Mesenchymal stem cell (in vitro differentiated cells and primary cell): ENCODE data around the gene UCP2.

ENCODE experiments used
- DNase-seq: peaks from one replicate; pipeline ENCODE4 v3.0.0-alpha.2; 2013
- H2AFZ ChIP-seq: one replicate; pipeline ENCODE4 v1.6.1; 2013; ENCODE audit warnings: low read depth, mild to moderate bottlenecking, control low read depth, inconsistent platforms, low read length, moderate library complexity
- H2AK5ac ChIP-seq: 2 replicates; pipeline ENCODE4 v1.6.1; 2013; ENCODE audit warnings: low read length, moderate library complexity, mild to moderate bottlenecking, inconsistent platforms; ENCODE audit not compliant: severe bottlenecking
- H2BK120ac ChIP-seq: one replicate; pipeline ENCODE4 v1.6.1; 2013; ENCODE audit warnings: low read depth, mild to moderate bottlenecking, inconsistent platforms, low read length, moderate library complexity
- H2BK12ac ChIP-seq, 2 experiments: one replicate each; pipeline ENCODE4 v1.6.1; 2013; ENCODE audit warnings: inconsistent platforms in 2 of 2, low read length in 2 of 2, mild to moderate bottlenecking in 2 of 2, moderate library complexity in 2 of 2, control low read depth in 1 of 2
- H2BK15ac ChIP-seq: one replicate; pipeline ENCODE4 v1.6.1; 2013; ENCODE audit warnings: mild to moderate bottlenecking, low read depth, inconsistent platforms; ENCODE audit not compliant: poor library complexity, severe bottlenecking
- H2BK5ac ChIP-seq: 2 replicates; pipeline ENCODE4 v1.6.1; 2013; ENCODE audit warnings: low read depth, mild to moderate bottlenecking, low read length, control low read depth, inconsistent platforms; ENCODE audit not compliant: poor library complexity, severe bottlenecking
- H3K14ac ChIP-seq, 2 experiments: one replicate each; pipeline ENCODE4 v1.6.1; 2013; ENCODE audit warnings: inconsistent platforms in 2 of 2, low read length in 2 of 2, control low read depth in 1 of 2, mild to moderate bottlenecking in 1 of 2, moderate library complexity in 1 of 2
- H3K18ac ChIP-seq, 2 experiments: one replicate each; pipeline ENCODE4 v1.6.1; 2013; ENCODE audit warnings: inconsistent platforms in 2 of 2, low read length in 2 of 2, control low read depth in 1 of 2, low read depth in 1 of 2, mild to moderate bottlenecking in 1 of 2
- H3K23ac ChIP-seq, 2 experiments: one replicate each; pipeline ENCODE4 v1.6.1; 2013; ENCODE audit warnings: inconsistent platforms in 2 of 2, low read length in 2 of 2, mild to moderate bottlenecking in 2 of 2, moderate library complexity in 2 of 2, control low read depth in 1 of 2
- H3K27ac ChIP-seq: 2 replicates; pipeline ENCODE4 v1.5.1; 2013; ENCODE audit warnings: mild to moderate bottlenecking, moderate library complexity, low read length, control low read depth, inconsistent platforms; ENCODE audit not compliant: poor library complexity, severe bottlenecking
- H3K27me3 ChIP-seq, 2 experiments: 2 replicates each; pipeline versions ENCODE4 v1.6.1 to v1.7.0; 2013; ENCODE audit warnings: low read length in 2 of 2, mild to moderate bottlenecking in 2 of 2, moderate library complexity in 2 of 2, control low read depth in 1 of 2, inconsistent platforms in 1 of 2; ENCODE audit not compliant: control insufficient read depth in 1 of 2, insufficient read depth in 1 of 2
- H3K36me3 ChIP-seq, 2 experiments: 2 replicates each; pipeline versions ENCODE4 v1.6.1 to v1.7.0; 2013; ENCODE audit warnings: low read length in 2 of 2, control low read depth in 1 of 2, inconsistent platforms in 1 of 2, low read depth in 1 of 2, mild to moderate bottlenecking in 1 of 2; ENCODE audit not compliant: insufficient read depth in 2 of 2, control insufficient read depth in 1 of 2
- H3K4ac ChIP-seq, 2 experiments: one replicate each; pipeline ENCODE4 v1.6.1; 2013; ENCODE audit warnings: inconsistent platforms in 2 of 2, low read length in 2 of 2, mild to moderate bottlenecking in 2 of 2, moderate library complexity in 2 of 2, control low read depth in 1 of 2, low read depth in 1 of 2
- H3K4me1 ChIP-seq: 2 replicates; pipeline ENCODE4 v1.6.1; 2013; ENCODE audit warnings: low read depth, low read length, control low read depth; ENCODE audit not compliant: control insufficient read depth, insufficient read depth
- H3K4me2 ChIP-seq: 2 replicates; pipeline ENCODE4 v1.6.1; 2013; ENCODE audit warnings: low read length, mild to moderate bottlenecking, inconsistent platforms; ENCODE audit not compliant: poor library complexity, severe bottlenecking
- H3K4me3 ChIP-seq, 2 experiments: 2 replicates each; pipeline versions ENCODE4 v1.5.1 to v1.7.0; 2013; ENCODE audit warnings: low read length in 2 of 2, mild to moderate bottlenecking in 2 of 2, control low read depth in 1 of 2, low read depth in 1 of 2; ENCODE audit not compliant: insufficient read depth in 1 of 2
- H3K79me1 ChIP-seq: replicated peaks from 2 replicates; pipeline ENCODE4 v1.6.1; 2013; ENCODE audit warnings: mild to moderate bottlenecking, control low read depth, low read length, inconsistent platforms; ENCODE audit not compliant: poor library complexity, severe bottlenecking
- H3K9ac ChIP-seq: 2 replicates; pipeline ENCODE4 v1.7.0; 2013; ENCODE audit warnings: mild to moderate bottlenecking, low read length, moderate library complexity
- H3K9me3 ChIP-seq: 2 replicates; pipeline ENCODE4 v1.7.0; 2013; ENCODE audit warnings: mild to moderate bottlenecking, low read length; ENCODE audit not compliant: control insufficient read depth
- H4K8ac ChIP-seq: one replicate; pipeline ENCODE4 v1.6.1; 2013; ENCODE audit warnings: inconsistent platforms, mild to moderate bottlenecking, low read length, moderate library complexity
- H4K91ac ChIP-seq: one replicate; pipeline ENCODE4 v1.6.1; 2013; ENCODE audit warnings: mild to moderate bottlenecking, low read length, inconsistent platforms
- WGBS: methylation state at CpG from one replicate; pipeline ENCODE4 v1.1.7; 2013; ENCODE audit warnings: mixed read lengths; 5-methylcytosine and 5-hydroxymethylcytosine counted together

UCP2 gene

DNA sequence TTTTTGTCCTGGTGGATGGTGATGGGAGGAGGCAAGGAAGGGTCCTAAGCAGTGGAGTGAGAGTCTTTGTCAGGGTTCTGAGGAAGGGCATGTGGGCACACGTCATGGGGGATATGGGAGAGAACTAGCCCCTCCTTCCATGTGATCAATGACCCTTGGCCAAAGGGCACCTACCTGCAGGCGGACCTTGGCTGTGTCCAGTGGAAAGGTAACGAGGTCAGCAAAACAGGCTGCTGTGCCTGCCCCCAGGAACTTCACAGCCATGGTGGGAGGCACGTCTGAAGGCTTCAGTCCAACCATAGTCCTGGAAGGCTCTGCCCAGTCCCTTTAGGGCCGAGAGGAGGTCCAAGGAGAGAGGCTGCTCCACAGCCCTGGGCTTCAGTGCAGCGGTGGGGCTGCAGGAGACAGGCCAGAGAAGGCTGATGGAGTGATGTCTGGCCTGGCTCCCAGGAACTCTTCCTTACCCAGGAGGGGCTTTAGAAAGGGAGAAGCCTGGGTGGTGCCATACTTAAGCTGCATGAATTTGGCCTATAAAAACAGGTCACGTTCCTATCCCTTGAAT is 24.2 kb upstream of the UCP2 start:
- Histone ChIP-seq H2AK5ac (no peak overlapping the region), H2BK15ac (no peak overlapping the region), H3K4me2 (no peak overlapping the region), H4K91ac (no peak overlapping the region), H3K27me3 (no peaks in the 10 kb centered on the region), H3K79me1 (no peaks in the 10 kb centered on the region), H3K27ac (no peak overlapping the region), H3K36me3 (peaks cover 22 to 51% of the 10 kb centered on the region in 2 experiments), H3K18ac (no peak overlapping the region), H4K8ac (no peak overlapping the region), H3K23ac (no peak overlapping the region), H3K4ac (no peak overlapping the region), H3K4me1 (no peaks in the 10 kb centered on the region), H2BK5ac (no peak overlapping the region), H3K9me3 (no peaks in the 10 kb centered on the region), H2BK120ac (no peak overlapping the region), H3K4me3 (no peak overlapping the region), H3K14ac (no peak overlapping the region), H2BK12ac (no peak overlapping the region), H2AFZ (no peak overlapping the region), H3K9ac (no peak overlapping the region)
- 93% methylated on average over 7 of the region's 7 CpGs for WGBS
- DNase-seq, result no peak

GRCh38 chr11:74005721-74006517 is 23.3 kb upstream of the UCP2 start:
- WGBS, result 99% methylated on average over 29 of the region's 29 CpGs
- no peak overlapping the region for H2AK5ac ChIP-seq
- no peaks in the 10 kb centered on the region for H3K4me1 ChIP-seq
- no peak overlapping the region for H3K4me3 ChIP-seq
- no peaks in the 10 kb centered on the region for H3K9me3 ChIP-seq
- H3K4me2 ChIP-seq, result no peak overlapping the region
- H3K9ac ChIP-seq, result no peak overlapping the region
- DNase-seq, result no peak
- H2BK15ac ChIP-seq, result no peak overlapping the region
- no peak overlapping the region for H3K27ac ChIP-seq
- no peak overlapping the region for H2AFZ ChIP-seq
- no peak overlapping the region for H3K18ac ChIP-seq
- H2BK120ac ChIP-seq, result no peak overlapping the region
- no peaks in the 10 kb centered on the region for H3K27me3 ChIP-seq
- H3K36me3 ChIP-seq, result peaks cover 26 to 49% of the 10 kb centered on the region in 2 experiments
- no peak overlapping the region for H3K4ac ChIP-seq
- H3K79me1 ChIP-seq, result no peaks in the 10 kb centered on the region
- H3K14ac ChIP-seq, result peak overlapping the region in 1 of 2 experiments; percentile 9
- H2BK5ac ChIP-seq, result no peak overlapping the region
- H4K91ac ChIP-seq, result no peak overlapping the region
- H4K8ac ChIP-seq, result no peak overlapping the region
- H2BK12ac ChIP-seq, result no peak overlapping the region
- H3K23ac ChIP-seq, result no peak overlapping the region

DNA sequence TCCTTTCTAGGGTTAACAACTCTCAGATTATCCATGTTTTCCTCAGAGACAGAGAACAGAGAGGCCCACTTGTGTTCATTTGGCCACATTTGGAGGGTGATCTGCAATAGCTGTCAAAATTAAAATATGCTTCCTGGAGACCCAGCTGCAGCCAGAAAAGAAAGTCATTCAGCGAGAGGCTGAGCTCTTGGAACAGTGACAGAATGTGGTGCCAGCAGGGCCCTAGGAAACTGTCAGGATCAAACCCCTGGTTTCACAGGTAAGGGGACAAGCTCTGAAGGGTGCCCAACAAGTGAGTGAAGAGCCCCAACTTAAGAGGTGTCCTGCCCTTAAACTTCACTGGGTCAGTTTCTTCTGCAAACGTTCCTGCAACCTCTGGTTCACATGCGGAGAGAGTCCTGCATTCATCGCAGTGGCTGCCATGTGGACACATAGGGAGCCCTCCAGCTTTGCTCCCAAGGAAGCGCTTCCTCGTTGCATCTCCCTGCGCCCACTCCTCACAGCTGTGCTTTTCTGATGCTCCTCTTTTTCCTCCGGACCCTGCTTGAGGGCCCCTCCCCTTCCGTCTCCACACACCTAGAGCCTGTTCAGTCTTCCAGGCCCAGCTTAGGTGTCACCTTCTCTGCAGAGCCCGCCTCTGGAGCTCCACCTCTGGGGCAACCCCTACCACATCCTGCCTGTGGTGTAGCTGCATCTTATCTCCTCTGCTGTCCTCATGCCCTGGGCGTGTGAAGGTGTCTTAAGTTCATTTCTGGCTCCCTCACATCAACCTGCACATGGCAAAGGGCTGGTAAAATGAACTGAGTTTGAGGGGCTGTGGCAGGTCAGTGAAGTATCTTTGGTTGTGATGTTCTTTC is 22.3 kb upstream of the UCP2 start:
- H2BK15ac ChIP-seq, result no peak overlapping the region
- no peak overlapping the region for H3K9ac ChIP-seq
- no peaks in the 10 kb centered on the region for H3K27me3 ChIP-seq
- H3K4me3 ChIP-seq, result no peak overlapping the region
- no peak overlapping the region for H3K4me2 ChIP-seq
- H2BK120ac ChIP-seq, result no peak overlapping the region
- H3K79me1 ChIP-seq, result no peaks in the 10 kb centered on the region
- no peak overlapping the region for H3K4ac ChIP-seq
- H3K27ac ChIP-seq, result no peak overlapping the region
- no peaks in the 10 kb centered on the region for H3K4me1 ChIP-seq
- no peak overlapping the region for H2BK5ac ChIP-seq
- no peak overlapping the region for H3K14ac ChIP-seq
- no peak overlapping the region for H2BK12ac ChIP-seq
- peaks cover 26 to 44% of the 10 kb centered on the region in 2 experiments for H3K36me3 ChIP-seq
- H3K18ac ChIP-seq, result no peak overlapping the region
- H4K91ac ChIP-seq, result no peak overlapping the region
- no peak overlapping the region for H4K8ac ChIP-seq
- 79% methylated on average over 11 of the region's 11 CpGs for WGBS
- no peak overlapping the region for H2AFZ ChIP-seq
- peak overlapping the region in 1 of 2 experiments; percentile 19 for H3K23ac ChIP-seq
- no peaks in the 10 kb centered on the region for H3K9me3 ChIP-seq
- no peak overlapping the region for H2AK5ac ChIP-seq
- DNase-seq, result no peak
